ENCODE results near the gene DPYD. TPM values are rescaled to one million over a fixed set of nuclear protein-coding genes. Genes with fewer than 3 reads are reported as not detected.

DPYD gene
- total RNA-seq, 1 experiment from 2014 or later: 8.1 TPM

DNA sequence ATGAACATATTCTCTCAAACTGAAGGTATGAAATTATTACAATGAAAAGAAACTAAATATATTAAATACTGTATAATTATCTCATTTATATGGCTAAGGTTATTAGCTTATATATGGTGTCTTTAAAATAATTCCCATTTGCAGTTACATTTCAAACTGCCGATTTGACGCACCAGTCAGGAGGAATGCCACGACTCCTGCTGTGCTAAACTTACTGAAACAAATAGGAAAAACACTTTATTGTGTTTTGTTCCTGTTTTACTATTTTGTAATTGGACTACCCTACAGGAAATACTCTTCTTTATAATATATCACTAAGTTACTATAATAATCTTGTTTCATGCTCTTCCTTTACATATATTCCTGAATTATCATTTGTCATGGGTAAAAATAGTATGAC lies 117.8 kb downstream of the DPYD start:
- H3K27ac ChIP-seq: no peak overlapping the region
- no peaks in the 10 kb centered on the region for H3K36me3 ChIP-seq
- H3K27me3 ChIP-seq: no peaks in the 10 kb centered on the region
- H3K4me3 ChIP-seq: no peak overlapping the region
- H3K9me3 ChIP-seq (replicated peaks): no peaks in the 10 kb centered on the region
- no peak for DNase-seq
- no peaks in the 10 kb centered on the region for H3K4me1 ChIP-seq

DNA sequence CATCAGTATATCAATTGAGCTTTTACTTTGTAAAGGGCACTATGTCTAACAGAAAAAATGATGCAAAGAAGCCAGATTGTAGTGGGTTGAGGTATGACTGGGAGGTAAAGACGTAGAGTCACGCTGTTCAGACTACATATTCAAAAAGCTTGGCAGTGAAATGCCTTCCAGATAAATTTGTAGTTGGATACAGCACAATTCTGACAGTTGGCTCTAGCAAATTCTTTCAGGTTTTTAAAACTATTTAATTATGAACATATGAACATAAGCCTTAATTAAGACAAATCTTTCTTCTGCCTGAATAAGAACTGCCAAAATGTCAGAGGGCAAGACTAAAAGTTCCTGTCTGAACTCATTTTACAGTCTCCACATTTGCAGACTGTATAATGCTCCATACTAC lies 118.8 kb downstream of the DPYD start:
- DNase-seq: no peak
- Histone ChIP-seq H3K4me1 (peaks cover 4% of the 10 kb centered on the region), H3K9me3 (replicated peaks) (no peaks in the 10 kb centered on the region), H3K4me3 (no peak overlapping the region), H3K36me3 (no peaks in the 10 kb centered on the region), H3K27me3 (no peaks in the 10 kb centered on the region), H3K27ac (no peak overlapping the region)

DNA sequence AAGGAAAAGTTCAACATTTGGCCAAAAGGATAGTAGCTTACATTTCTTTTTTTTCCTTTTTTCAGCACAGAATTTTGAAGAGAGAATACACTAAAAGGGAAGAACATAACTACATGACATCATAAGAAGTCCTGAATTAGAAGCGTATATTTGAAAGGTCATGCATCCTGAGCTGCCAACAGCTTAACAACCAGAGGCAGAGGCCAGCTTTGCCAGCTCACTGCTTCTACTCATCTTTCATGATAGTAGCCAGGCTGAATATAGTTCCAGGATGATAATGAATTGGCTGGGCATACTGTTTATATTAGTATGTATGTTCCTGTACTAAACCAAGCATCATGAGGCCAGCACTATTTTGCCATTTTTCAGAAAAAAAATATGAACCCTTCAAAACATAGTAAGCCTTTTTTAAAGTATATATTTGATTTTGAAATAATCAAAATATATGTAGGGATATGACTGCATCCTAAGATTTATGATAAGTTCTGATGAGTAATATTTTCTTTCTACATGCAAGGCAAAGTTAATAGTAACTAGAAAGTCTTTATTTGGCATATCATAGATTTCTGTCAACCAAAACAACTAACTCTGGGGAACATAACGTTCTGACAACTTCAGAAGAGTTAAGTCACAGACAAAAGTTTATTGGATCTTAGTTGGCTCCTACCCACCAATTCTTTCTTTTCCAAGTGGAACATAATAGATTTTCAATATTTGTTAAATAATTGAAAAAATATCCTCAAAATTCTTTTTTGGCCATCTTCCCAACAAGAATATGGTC lies 123.2 kb downstream of the DPYD start:
- Histone ChIP-seq H3K4me3 (no peak overlapping the region), H3K27ac (peak overlapping the region; percentile 43), H3K36me3 (no peaks in the 10 kb centered on the region), H3K9me3 (replicated peaks) (no peaks in the 10 kb centered on the region), H3K27me3 (no peaks in the 10 kb centered on the region), H3K4me1 (peaks cover 13% of the 10 kb centered on the region)
- DNase-seq: peak in 1 of 2 experiments; percentile 10

DNA sequence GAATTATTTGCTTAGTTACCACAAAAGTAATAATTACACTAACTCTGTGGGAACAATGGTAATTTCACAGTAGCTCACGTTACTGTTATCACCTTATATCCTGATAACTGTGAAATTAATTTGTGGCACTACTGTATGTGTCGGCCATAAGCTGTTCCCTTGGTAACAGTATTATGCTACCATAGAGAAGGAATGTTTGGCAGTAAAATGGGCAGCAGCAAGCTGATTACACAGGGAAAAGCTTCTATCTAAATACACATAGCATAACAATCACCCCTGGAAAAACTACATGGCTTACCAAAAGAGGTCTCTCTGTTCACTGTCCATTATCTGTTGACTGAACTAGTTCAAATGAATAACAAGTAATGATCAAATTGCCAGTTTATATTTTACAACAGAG lies 124.1 kb downstream of the DPYD start:
- no peak overlapping the region for H3K4me3 ChIP-seq
- peak; percentile 5 to 38 for DNase-seq
- H3K4me1 ChIP-seq: peaks cover 13% of the 10 kb centered on the region
- no peaks in the 10 kb centered on the region for H3K9me3 ChIP-seq (replicated peaks)
- peak overlapping the region; percentile 43 for H3K27ac ChIP-seq
- no peaks in the 10 kb centered on the region for H3K27me3 ChIP-seq
- no peaks in the 10 kb centered on the region for H3K36me3 ChIP-seq

DNA sequence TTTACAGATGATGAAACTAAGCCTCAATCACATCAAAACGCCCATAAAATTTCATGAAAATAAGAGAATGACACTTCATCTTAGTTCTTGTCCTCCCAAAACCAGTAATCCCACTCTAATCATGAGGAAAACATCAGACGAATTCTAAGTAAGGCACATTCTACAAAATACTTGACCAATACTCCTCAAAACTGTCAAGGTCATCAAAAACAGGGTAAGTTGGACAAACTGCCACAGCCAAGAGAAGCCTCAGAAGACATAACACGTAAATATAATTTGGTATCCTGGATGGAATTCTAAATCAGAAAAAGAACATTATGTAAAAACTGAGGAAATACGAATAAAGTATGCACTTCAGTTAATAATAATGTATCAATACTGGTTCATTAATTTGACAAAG lies 128.2 kb downstream of the DPYD start:
- no peak for DNase-seq
- no peaks in the 10 kb centered on the region for H3K27me3 ChIP-seq
- H3K9me3 ChIP-seq (replicated peaks): no peaks in the 10 kb centered on the region
- peaks cover 13% of the 10 kb centered on the region for H3K4me1 ChIP-seq
- H3K36me3 ChIP-seq: no peaks in the 10 kb centered on the region
- no peak overlapping the region for H3K4me3 ChIP-seq
- H3K27ac ChIP-seq: no peak overlapping the region

DNA sequence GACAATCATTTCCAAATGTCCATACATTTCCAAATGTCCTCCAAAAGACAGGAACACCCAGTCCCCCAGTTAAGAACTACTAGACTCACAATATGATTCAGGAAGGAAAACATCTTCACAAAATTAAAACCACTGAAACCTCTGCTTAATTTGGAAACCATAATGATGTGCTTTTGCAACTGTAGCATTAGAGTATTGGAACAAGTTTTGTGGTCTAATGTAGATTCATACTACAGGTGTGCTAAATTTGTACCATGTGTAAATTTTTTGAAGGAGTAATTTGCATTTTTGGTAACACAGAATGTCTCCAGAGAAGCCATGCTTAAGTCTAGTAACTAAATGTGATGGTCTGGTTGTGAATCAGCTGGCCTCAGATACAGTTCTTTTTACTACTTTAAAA lies 129.6 kb downstream of the DPYD start:
- no peaks in the 10 kb centered on the region for H3K9me3 ChIP-seq (replicated peaks)
- H3K4me1 ChIP-seq: peaks cover 2% of the 10 kb centered on the region
- DNase-seq: no peak
- no peak overlapping the region for H3K4me3 ChIP-seq
- no peaks in the 10 kb centered on the region for H3K36me3 ChIP-seq
- no peak overlapping the region for H3K27ac ChIP-seq
- H3K27me3 ChIP-seq: no peaks in the 10 kb centered on the region

DNA sequence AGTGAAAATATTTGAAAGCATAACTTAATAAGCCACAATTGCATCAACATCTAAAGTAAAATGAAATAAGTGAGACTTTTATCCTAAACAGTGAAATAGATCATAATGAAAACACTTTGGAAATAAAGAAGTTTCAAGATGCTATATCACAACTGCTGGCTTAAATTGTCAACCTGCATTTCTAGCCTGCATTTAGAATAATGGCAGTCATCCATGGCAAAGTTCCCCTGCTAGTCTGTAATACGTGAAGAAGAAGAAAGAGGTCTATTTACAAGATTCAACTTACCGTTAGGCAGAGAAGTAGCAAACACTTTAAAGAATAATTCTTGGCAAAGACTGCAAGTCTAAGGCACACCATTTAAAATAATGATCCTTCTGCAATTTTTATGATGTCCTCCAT lies 133.6 kb downstream of the DPYD start:
- H3K36me3 ChIP-seq: no peaks in the 10 kb centered on the region
- DNase-seq: no peak
- no peak overlapping the region for H3K4me3 ChIP-seq
- H3K27ac ChIP-seq: no peak overlapping the region
- H3K27me3 ChIP-seq: no peaks in the 10 kb centered on the region
- H3K4me1 ChIP-seq: no peaks in the 10 kb centered on the region
- H3K9me3 ChIP-seq (replicated peaks): no peaks in the 10 kb centered on the region

DNA sequence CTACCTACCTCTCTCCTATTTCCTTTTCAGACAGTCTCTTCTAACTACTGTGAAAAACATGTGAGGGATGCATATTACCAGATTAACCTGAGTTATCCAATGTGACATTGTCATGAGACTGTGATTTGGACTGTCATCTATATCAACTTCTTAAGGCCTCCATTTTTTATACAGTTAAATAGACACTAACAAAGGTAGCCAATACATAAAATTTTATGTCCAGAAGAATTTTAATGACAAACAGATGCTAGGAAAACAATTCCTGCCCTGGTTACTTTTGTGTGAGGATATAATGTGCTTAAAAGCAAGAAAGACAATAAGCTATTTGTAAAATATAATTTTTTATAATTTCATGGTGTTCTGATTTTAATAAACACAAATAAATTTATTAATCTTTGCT lies 136.2 kb downstream of the DPYD start:
- Histone ChIP-seq H3K36me3 (no peaks in the 10 kb centered on the region), H3K9me3 (replicated peaks) (no peaks in the 10 kb centered on the region), H3K4me3 (no peak overlapping the region), H3K4me1 (no peaks in the 10 kb centered on the region), H3K27me3 (no peaks in the 10 kb centered on the region), H3K27ac (no peak overlapping the region)
- DNase-seq: no peak

DNA sequence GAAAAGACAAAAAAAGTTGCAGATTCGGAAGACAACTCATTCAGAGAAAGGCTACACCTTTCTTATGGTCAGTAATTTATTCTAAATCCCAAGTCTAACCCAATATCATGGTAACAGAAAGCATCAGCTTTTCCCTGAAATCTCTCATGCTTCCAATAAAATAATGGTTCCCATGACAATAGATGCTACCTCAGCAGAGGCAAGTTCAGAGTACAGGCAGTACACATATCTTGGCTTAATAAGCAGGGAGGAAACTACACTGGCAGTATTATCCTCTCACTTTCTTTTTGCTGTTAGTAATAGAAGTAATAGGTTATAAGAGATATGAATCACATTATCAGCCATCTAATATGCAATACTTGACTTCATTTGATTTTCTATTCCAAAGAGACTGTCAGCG lies 137.1 kb downstream of the DPYD start:
- Histone ChIP-seq H3K4me1 (no peaks in the 10 kb centered on the region), H3K9me3 (replicated peaks) (no peaks in the 10 kb centered on the region), H3K27me3 (no peaks in the 10 kb centered on the region), H3K36me3 (no peaks in the 10 kb centered on the region), H3K4me3 (no peak overlapping the region), H3K27ac (no peak overlapping the region)
- DNase-seq: no peak

DNA sequence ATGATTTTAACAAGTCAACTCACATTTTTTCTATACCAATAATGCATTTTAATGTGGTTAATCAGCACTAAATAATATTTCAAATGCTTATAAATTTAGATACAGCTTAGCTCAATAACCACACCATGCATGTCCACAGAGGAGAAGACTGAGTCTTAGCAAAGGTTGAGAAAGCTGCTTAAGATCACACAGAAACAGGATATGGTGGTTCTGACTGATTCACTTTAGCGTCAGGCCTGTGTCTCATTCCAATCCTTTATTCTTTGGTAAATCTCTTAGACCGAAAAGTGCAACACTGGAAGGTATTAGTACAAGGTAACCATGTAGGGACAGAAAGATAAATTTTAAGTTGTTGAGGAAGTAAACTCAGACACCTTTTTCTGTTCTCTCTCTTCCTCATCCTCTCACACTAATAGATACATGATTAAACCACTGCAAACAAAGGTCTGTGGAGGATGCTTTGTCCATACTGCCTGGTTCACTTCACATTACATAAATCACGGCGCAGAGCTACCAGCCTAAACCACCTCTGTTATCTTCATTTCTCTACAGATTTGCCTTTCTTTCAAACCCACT lies 139.0 kb downstream of the DPYD start:
- DNase-seq: no peak
- H3K27me3 ChIP-seq: no peaks in the 10 kb centered on the region
- no peaks in the 10 kb centered on the region for H3K36me3 ChIP-seq
- H3K27ac ChIP-seq: no peak overlapping the region
- no peak overlapping the region for H3K4me3 ChIP-seq
- H3K4me1 ChIP-seq: no peaks in the 10 kb centered on the region
- H3K9me3 ChIP-seq (replicated peaks): no peaks in the 10 kb centered on the region

DNA sequence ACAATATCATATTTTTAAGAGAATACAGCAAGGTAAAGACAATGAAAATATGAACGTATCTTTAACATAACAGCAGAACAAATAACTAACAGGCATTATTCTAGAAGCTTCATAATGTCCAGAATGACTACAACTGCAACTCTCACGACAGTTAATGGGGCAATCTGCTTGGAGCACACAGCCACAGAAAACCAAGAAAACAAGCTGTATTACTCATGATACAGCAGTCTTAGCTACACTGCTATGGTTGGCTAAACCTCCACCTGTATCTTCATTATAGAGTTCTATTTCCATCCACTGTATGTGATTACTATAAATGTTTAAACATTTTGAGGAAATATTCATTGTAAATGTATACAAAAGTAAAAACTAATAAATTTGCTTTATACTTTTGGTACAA lies 139.9 kb downstream of the DPYD start:
- H3K27ac ChIP-seq: no peak overlapping the region

DNA sequence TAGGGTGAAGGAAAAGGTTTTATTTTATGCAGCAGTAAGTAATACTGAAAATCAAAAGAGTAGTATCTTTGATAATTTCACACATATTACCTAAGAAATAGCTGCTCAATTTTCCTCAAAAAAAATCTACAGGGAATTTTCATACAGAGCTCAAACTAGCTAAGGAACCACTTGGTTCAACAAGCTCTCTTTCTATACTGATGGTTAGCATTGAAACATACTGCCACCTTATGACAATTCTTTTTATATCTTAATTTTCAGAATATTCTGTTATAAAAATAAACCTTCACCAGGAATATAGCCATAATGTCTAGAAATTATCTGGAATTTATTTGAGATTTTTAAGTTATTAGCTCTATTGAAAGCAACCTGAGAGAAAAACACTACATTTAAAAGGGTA lies 142.1 kb downstream of the DPYD start:
- DNase-seq: no peak
- no peaks in the 10 kb centered on the region for H3K27me3 ChIP-seq
- H3K27ac ChIP-seq: no peak overlapping the region
- H3K9me3 ChIP-seq (replicated peaks): no peaks in the 10 kb centered on the region
- no peak overlapping the region for H3K4me3 ChIP-seq
- H3K4me1 ChIP-seq: no peaks in the 10 kb centered on the region
- no peaks in the 10 kb centered on the region for H3K36me3 ChIP-seq

More for the DNA sequence above, 139.9 kb downstream of the DPYD start:
- H3K4me3 ChIP-seq: no peak overlapping the region
- DNase-seq: no peak
- no peaks in the 10 kb centered on the region for H3K9me3 ChIP-seq (replicated peaks)
- no peaks in the 10 kb centered on the region for H3K4me1 ChIP-seq
- H3K27me3 ChIP-seq: no peaks in the 10 kb centered on the region
- no peaks in the 10 kb centered on the region for H3K36me3 ChIP-seq

DNA sequence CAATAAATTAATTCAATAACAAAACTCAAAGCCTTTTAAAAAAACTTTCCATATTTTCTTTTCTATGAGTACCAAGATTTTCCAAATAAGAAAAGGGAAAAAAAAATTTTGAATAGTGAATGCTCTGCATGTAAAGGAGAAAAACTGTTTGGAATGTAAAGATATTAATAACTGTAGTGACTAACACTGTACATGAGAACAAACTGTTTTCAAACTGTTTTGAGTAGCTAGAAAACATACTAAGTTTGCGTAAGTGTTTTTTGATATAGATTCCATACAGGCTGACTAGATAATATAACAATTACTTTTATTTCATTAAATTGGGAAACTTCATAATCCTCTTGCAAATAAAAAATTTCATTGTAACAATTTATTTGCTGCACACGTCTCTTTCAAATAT lies 150.5 kb downstream of the DPYD start:
- Histone ChIP-seq H3K4me1 (no peaks in the 10 kb centered on the region), H3K36me3 (no peaks in the 10 kb centered on the region), H3K27ac (no peak overlapping the region), H3K27me3 (no peaks in the 10 kb centered on the region), H3K9me3 (replicated peaks) (no peaks in the 10 kb centered on the region), H3K4me3 (no peak overlapping the region)
- no peak for DNase-seq

DNA sequence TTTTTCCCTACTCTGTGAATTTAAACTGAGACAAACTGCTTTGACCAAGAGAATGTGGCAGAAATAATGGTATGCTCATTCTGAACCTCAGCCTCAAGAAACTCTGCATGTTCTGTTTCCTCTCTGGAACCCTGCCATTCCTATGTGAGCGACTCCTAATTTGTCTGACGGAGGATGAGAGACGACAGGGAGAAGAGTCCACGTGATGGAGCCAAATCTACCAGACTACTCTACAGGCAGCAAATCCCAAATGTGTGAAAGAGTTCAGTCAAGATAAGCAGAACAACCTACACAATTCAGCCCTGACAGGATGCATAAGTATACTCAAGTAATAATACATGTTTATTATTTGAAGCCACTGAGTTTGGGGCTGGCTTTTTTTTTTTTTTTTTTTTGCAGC lies 153.5 kb downstream of the DPYD start:
- no peaks in the 10 kb centered on the region for H3K36me3 ChIP-seq
- H3K4me3 ChIP-seq: no peak overlapping the region
- no peaks in the 10 kb centered on the region for H3K4me1 ChIP-seq
- H3K27me3 ChIP-seq: no peaks in the 10 kb centered on the region
- H3K9me3 ChIP-seq (replicated peaks): no peaks in the 10 kb centered on the region
- no peak overlapping the region for H3K27ac ChIP-seq
- no peak for DNase-seq

DNA sequence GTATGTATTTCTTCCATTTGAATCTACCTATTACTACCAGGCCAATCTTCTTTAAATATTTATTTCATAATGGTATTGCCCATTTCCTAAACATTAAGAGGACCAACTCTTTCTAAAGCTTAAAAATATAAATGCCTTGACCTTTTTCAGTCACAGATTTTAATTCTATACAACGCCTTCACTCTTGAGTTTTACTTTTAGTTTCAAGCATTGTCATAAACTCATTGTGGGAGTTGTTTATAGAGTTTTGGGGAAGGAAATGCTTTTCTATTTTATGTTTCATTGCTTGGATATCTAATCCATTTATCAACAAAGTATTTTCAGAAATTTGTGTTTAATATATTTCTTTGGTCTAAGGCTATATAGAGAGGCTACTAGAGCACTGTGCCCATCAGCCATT lies 155.8 kb downstream of the DPYD start:
- DNase-seq: no peak
- Histone ChIP-seq H3K4me3 (no peak overlapping the region), H3K4me1 (no peaks in the 10 kb centered on the region), H3K9me3 (replicated peaks) (no peaks in the 10 kb centered on the region), H3K36me3 (no peaks in the 10 kb centered on the region), H3K27me3 (no peaks in the 10 kb centered on the region), H3K27ac (no peak overlapping the region)

DNA sequence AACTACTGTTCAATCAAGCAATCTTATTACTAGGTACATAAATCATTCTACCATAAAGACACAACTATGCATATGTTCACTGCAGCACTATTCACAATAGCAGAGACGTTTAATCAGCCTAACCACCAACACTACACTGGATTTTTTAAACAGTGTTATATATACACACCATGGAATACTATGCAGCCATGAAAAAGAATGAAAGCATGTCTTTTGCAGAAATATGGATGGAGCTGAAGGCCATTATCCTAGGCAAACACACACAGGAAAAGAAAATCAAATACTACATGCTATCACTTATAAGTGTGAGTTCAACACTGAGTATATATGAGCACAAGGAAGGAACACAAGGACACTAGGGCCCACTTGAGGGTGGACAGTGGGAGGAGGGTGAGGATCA lies 159.2 kb downstream of the DPYD start:
- no peak for DNase-seq
- Histone ChIP-seq H3K27ac (no peak overlapping the region), H3K27me3 (no peaks in the 10 kb centered on the region), H3K9me3 (replicated peaks) (no peaks in the 10 kb centered on the region), H3K4me3 (no peak overlapping the region), H3K4me1 (no peaks in the 10 kb centered on the region), H3K36me3 (no peaks in the 10 kb centered on the region)

All from SJCRH30 (cell line).